ENCODE results near the gene NDST3.
"Not testable (repeated sequence)": the region's sequence is repeated elsewhere in the genome, so short reads cannot be mapped to it uniquely, and the experiment has no call there.

Gene NDST3

GRCh38 chr4:118276580-118276979 is 242.3 kb downstream of the NDST3 start:
- DNase-seq: no peak

- peak; percentile 21 for DNase-seq
Measured at GRCh38 chr4:118277243-118277642, 243.0 kb downstream of the NDST3 start.

- peak; percentile 98 for DNase-seq
Measured at GRCh38 chr4:118278473-118279274, 244.4 kb downstream of the NDST3 start.

GRCh38 chr4:118279328-118279727 is 245.0 kb downstream of the NDST3 start:
- peak; percentile 59 for DNase-seq

GRCh38 chr4:118279920-118280432 is 245.7 kb downstream of the NDST3 start:
- DNase-seq: peak; percentile 37

- DNase-seq: peak; percentile 82
Measured at GRCh38 chr4:118280501-118281218, 246.4 kb downstream of the NDST3 start.

GRCh38 chr4:118281611-118282442 is 247.5 kb downstream of the NDST3 start:
- peak; percentile 59 for DNase-seq

GRCh38 chr4:118282692-118283091 is 248.4 kb downstream of the NDST3 start:
- DNase-seq: peak; percentile 44

- DNase-seq: peak; percentile 56
Measured at GRCh38 chr4:118284169-118284568, 249.9 kb downstream of the NDST3 start.

GRCh38 chr4:118285931-118286330 is 251.6 kb downstream of the NDST3 start:
- DNase-seq: no peak

GRCh38 chr4:118286685-118287084 is 252.4 kb downstream of the NDST3 start:
- DNase-seq: no peak

GRCh38 chr4:118287711-118288451 is 253.6 kb downstream of the NDST3 start:
- DNase-seq: no peak

- no peak for DNase-seq
Measured at GRCh38 chr4:118289794-118290193, 255.5 kb downstream of the NDST3 start.

- DNase-seq: no peak
Measured at GRCh38 chr4:118290951-118291350, 256.7 kb downstream of the NDST3 start.

- no peak for DNase-seq
Measured at GRCh38 chr4:118296729-118297128, 262.4 kb downstream of the NDST3 start.

GRCh38 chr4:118299619-118300018 is 265.3 kb downstream of the NDST3 start:
- DNase-seq: not testable (repeated sequence)

- no peak for DNase-seq
Measured at GRCh38 chr4:118307643-118308042, 273.4 kb downstream of the NDST3 start.

Data from hematopoietic multipotent progenitor cell treated with erythropoietin and hydrocortisone succinate and interleukin-3 and kit ligand, for 6 days (in vitro differentiated cells).